Osteoblast (primary cell): ENCODE results near the gene ZNF491. TPM values are rescaled to one million over a fixed set of nuclear protein-coding genes. Genes with fewer than 3 reads are reported as not detected.
A peak's percentile ranks its signal among the peaks of the same experiment; 100 is the strongest.

Source experiments
- DNase-seq: peaks from one replicate; pipeline ENCODE4 v3.0.0; 2011; ENCODE audit warnings: low spot score, mixed read lengths; ENCODE audit not compliant: insufficient read length; ENCODE audit errors: missing footprints
- H2AFZ ChIP-seq: 2 replicates; pipeline ENCODE4 v1.6.0; 2011; ENCODE audit warnings: mild to moderate bottlenecking, low read length
- H3K27ac ChIP-seq: 2 replicates; pipeline ENCODE4 v1.5.1; 2011; ENCODE audit warnings: mild to moderate bottlenecking, low read depth, low read length, moderate library complexity
- H3K27me3 ChIP-seq: 2 replicates; pipeline ENCODE4 v1.6.0; 2012; ENCODE audit warnings: mild to moderate bottlenecking, control low read depth, inconsistent platforms, low read length, moderate library complexity; ENCODE audit not compliant: insufficient read depth
- H3K36me3 ChIP-seq: 2 replicates; pipeline ENCODE4 v1.5.1; 2011; ENCODE audit warnings: mild to moderate bottlenecking, low read length, control low read depth, moderate library complexity; ENCODE audit not compliant: insufficient read depth
- H3K4me1 ChIP-seq: 2 replicates; pipeline ENCODE4 v1.5.1; 2011; ENCODE audit warnings: mild to moderate bottlenecking, low read length, control low read depth, moderate library complexity; ENCODE audit not compliant: insufficient read depth
- H3K4me2 ChIP-seq: 2 replicates; pipeline ENCODE4 v1.6.0; 2011; ENCODE audit warnings: mild to moderate bottlenecking, low read length; ENCODE audit not compliant: insufficient read depth
- H3K4me3 ChIP-seq: fragments of 200-600 bp; sonication (generic); 3 replicates; pipeline ENCODE4 v1.5.1; 2012; ENCODE audit warnings: mild to moderate bottlenecking, low read length, inconsistent platforms; ENCODE audit not compliant: insufficient read depth
- H3K79me2 ChIP-seq: 2 replicates; pipeline ENCODE4 v1.6.0; 2012; ENCODE audit warnings: mild to moderate bottlenecking, low read length, control low read depth, inconsistent platforms; ENCODE audit not compliant: insufficient read depth
- H3K9me3 ChIP-seq: 2 replicates; pipeline ENCODE4 v1.5.1; 2011; ENCODE audit warnings: low read depth, low read length, control low read depth
- H4K20me1 ChIP-seq: 2 replicates; pipeline ENCODE4 v1.6.0; 2012; ENCODE audit warnings: mild to moderate bottlenecking, low read length, control low read depth; ENCODE audit not compliant: insufficient read depth
- CTCF ChIP-seq: IDR thresholded peaks from 2 replicates; pipeline ENCODE4 v1.5.1; 2011; ENCODE audit warnings: mild to moderate bottlenecking, low read depth, low read length, moderate library complexity; ENCODE audit errors: extremely low read depth
- total RNA-seq: library from RNA; depleted of rRNA; stranded (reverse); fragments of >200 nt; gene quantifications from 2 replicates; pipeline ENCODE4 v1.2.3, GENCODE V29; 2012

The ZNF491 gene
- total RNA-seq = 4.3 and 6.2 TPM in 2 replicates

- Histone ChIP-seq H3K27ac (peak within 1 kb of the TSS; percentile 71), H3K36me3 (no peaks in the 10 kb centered on the region), H3K79me2 (no peaks in the 10 kb centered on the region), H3K9me3 (peaks cover 7% of the 10 kb centered on the region), H3K27me3 (no peaks in the 10 kb centered on the region), H3K4me2 (peak within 1 kb of the TSS; percentile 84), H3K4me3 (peak within 1 kb of the TSS; percentile 88), H4K20me1 (peaks cover 3% of the 10 kb centered on the region), H3K4me1 (peaks cover 8% of the 10 kb centered on the region), H2AFZ (peak within 1 kb of the TSS; percentile 97)
- peak; percentile 99 for DNase-seq
- no peak for TF ChIP-seq CTCF
Measured at GRCh38 chr19:11798391-11799330, at the start of gene ZNF491. Gene ZNF491 (plus strand): TSS chr19:11798523. CDS start chr19:11805954, 7,431 bp downstream.

- H4K20me1 ChIP-seq = no peaks in the 10 kb centered on the region
- no peak overlapping the region for H3K4me3 ChIP-seq
- no peak overlapping the region for H3K27ac ChIP-seq
- peaks cover 6% of the 10 kb centered on the region for H3K9me3 ChIP-seq
- H3K4me2 ChIP-seq = no peak overlapping the region
- H3K4me1 ChIP-seq = no peaks in the 10 kb centered on the region
- no peak for DNase-seq
- TF ChIP-seq CTCF = no peak
- no peak overlapping the region for H2AFZ ChIP-seq
- no peaks in the 10 kb centered on the region for H3K79me2 ChIP-seq
- H3K27me3 ChIP-seq = no peaks in the 10 kb centered on the region
- no peaks in the 10 kb centered on the region for H3K36me3 ChIP-seq
Measured at GRCh38 chr19:11749751-11750150, 48.6 kb upstream of the ZNF491 start.

DNA sequence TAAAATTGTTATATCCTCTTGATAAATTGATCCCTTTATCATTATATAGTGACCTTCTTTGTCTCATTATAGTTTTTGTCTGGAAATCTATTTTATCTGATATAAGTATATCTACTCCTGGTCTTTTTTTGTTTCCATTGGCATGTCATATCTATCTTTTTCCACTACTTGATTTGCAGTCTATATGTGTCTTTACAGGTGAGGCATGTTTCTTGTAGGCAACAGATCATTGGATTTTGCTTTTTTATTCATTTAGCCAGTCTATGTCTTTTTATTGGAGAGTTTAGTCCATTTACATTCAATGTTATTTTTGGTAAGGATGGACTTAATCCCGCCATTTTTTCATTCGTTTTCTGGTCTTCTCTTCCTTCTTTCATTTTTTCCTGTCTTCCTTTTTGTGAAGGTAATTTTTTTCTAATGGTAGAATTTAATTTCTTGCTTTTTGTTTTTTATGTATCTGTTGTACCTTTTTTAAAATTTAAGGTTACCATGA, 46.0 kb upstream of the ZNF491 start:
- no peak overlapping the region for H3K4me3 ChIP-seq
- H3K9me3 ChIP-seq = peaks cover 18% of the 10 kb centered on the region
- no peak for TF ChIP-seq CTCF
- no peaks in the 10 kb centered on the region for H3K36me3 ChIP-seq
- DNase-seq = no peak
- H4K20me1 ChIP-seq = no peaks in the 10 kb centered on the region
- no peak overlapping the region for H3K27ac ChIP-seq
- H3K27me3 ChIP-seq = no peaks in the 10 kb centered on the region
- H3K4me1 ChIP-seq = no peaks in the 10 kb centered on the region
- H3K4me2 ChIP-seq = no peak overlapping the region
- H3K79me2 ChIP-seq = no peaks in the 10 kb centered on the region
- no peak overlapping the region for H2AFZ ChIP-seq

DNA sequence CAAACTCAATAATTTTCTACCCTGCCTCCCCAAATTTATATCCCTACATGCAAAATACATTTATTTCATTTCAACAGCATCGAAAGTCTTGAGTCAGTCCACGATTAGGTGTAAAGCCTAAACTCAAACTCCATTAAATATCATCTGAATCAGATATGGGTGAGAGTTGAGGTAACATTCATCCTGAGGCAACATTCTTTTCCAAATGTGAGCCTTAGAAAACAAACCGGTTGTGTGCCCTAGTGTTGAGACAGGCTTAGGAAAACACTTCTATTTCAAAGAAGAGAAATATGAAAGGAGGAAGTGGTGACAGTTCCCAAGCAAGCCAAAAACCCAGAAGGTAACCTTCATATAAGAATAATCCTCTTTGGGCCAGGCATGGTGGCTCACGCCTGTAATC, 43.7 kb upstream of the ZNF491 start:
- no peaks in the 10 kb centered on the region for H4K20me1 ChIP-seq
- peaks cover 21% of the 10 kb centered on the region for H3K9me3 ChIP-seq
- no peak for TF ChIP-seq CTCF
- no peak overlapping the region for H2AFZ ChIP-seq
- H3K4me2 ChIP-seq = no peak overlapping the region
- H3K4me3 ChIP-seq = no peak overlapping the region
- H3K4me1 ChIP-seq = no peaks in the 10 kb centered on the region
- no peaks in the 10 kb centered on the region for H3K27me3 ChIP-seq
- no peaks in the 10 kb centered on the region for H3K79me2 ChIP-seq
- DNase-seq = no peak
- no peak overlapping the region for H3K27ac ChIP-seq
- no peaks in the 10 kb centered on the region for H3K36me3 ChIP-seq
